ENCODE results near the gene PDLIM5.

DNA sequence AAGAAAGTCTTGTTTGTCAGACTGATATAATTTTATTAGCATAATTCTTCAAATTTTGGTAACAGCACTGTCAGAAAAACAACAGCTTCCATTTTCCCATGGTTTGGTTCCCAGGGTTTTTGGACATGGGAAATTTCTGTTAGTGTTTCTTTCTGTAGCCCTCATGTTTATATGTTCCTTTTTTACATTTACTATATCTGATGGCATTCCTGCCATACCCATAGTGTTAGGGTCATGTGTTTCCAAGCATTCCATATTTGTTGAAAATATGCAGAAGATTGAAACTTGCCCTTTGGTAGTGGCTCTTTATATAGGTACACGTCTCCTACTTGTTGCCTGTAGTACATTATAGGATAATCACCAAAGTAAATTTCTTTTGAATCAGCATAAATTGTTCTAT is 65.8 kb downstream of the PDLIM5 start:
- TF ChIP-seq, protein P1, sequence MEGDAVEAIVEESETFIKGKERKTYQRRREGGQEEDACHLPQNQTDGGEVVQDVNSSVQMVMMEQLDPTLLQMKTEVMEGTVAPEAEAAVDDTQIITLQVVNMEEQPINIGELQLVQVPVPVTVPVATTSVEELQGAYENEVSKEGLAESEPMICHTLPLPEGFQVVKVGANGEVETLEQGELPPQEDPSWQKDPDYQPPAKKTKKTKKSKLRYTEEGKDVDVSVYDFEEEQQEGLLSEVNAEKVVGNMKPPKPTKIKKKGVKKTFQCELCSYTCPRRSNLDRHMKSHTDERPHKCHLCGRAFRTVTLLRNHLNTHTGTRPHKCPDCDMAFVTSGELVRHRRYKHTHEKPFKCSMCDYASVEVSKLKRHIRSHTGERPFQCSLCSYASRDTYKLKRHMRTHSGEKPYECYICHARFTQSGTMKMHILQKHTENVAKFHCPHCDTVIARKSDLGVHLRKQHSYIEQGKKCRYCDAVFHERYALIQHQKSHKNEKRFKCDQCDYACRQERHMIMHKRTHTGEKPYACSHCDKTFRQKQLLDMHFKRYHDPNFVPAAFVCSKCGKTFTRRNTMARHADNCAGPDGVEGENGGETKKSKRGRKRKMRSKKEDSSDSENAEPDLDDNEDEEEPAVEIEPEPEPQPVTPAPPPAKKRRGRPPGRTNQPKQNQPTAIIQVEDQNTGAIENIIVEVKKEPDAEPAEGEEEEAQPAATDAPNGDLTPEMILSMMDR (IDR thresholded peaks at IDR 0.05), result no peak
- TF ChIP-seq POLR2A (IDR thresholded peaks at IDR 0.05), result no peak

Measured in vagina (tissue), 2 donors.